GM18511 (cell line): ENCODE data around the gene DOCK1.
"Not testable (repeated sequence)": the region's sequence is repeated elsewhere in the genome, so short reads cannot be mapped to it uniquely, and the experiment has no call there.

Source experiments
- ATAC-seq: cut with Tn5 transposase; IDR thresholded peaks from one replicate; pipeline ENCODE4 v1.9.1; 2021; ENCODE audit warnings: mild to moderate bottlenecking, moderate library complexity; ENCODE audit not compliant: unreplicated experiment

The DOCK1 gene

DNA sequence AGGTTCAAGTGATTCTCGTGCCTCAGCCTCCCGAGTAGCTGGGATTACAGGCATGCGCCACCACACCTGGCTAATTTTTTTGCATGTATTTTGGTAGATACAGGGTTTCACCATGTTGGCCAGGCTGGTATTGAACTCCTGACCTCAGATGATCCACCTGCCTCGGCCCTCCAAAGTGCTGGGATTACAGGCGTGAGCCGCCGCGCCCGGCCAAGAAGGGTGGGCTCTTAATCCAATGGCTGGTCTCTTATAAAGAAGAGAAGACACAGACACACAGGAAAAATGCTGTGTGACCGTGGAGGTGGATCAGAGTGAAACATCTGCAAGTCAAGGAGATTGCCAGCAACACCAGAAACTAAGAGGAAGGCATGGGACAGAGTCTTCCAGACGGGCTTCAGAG is 394.0 kb downstream of the DOCK1 start:
- ATAC-seq, result not testable (repeated sequence)

DNA sequence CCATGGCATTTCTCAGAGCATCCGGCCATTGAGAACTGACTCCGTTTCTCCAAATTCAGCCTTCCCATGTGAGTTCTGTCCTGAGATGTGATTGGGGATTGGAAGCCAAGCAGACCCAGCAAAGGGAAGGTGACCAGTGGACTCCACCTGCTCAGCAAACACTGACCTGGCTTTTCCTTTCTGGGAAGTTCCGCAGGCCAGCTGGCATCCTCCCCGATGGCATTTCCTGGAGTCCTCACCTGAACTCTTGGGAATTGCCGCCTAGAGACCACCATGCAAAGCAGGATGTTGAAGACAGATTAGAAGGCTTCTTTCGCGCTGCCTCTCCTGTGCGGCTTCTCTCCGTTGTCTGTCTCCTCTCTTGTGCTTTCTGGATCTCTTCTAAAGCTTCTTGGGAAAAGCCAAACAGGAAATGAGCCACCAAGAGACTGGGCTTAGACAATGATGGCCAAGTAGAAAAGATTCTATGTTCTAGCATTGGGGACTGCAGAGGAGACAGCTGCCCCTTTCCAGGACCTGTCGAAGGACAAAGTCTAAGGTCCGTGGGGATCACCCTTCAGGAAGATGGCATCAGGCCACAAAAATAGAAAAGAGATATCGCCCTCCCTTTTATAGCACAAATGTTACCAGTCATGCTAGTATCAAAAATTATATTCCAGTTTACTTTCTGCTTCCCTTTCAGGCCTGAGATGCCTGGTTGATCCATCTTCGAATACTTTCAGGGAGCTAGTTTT is 394.9 kb downstream of the DOCK1 start:
- ATAC-seq, result no peak

DNA sequence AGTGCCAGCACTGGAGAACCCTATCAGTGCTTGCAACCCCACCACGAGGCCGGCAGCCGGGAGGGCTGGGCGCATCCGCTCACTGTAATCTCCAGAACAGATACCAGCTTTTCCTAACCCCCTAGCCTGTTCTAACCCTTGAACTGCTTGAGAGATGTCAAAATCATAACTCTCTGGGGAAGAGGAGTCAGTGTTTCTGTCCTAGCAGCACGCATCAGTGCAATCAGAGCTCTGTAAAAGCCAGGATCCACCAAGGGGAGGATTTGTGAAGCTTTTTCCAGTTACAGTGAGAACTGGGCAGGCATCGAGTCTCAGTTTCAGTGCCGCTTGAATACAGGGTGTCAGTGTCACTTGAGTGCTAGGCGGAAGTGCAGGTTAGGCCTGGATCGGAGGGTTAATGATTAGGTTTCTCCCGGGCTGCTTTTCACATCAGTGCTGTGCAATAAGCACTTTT is 395.7 kb downstream of the DOCK1 start:
- ATAC-seq, result no peak

DNA sequence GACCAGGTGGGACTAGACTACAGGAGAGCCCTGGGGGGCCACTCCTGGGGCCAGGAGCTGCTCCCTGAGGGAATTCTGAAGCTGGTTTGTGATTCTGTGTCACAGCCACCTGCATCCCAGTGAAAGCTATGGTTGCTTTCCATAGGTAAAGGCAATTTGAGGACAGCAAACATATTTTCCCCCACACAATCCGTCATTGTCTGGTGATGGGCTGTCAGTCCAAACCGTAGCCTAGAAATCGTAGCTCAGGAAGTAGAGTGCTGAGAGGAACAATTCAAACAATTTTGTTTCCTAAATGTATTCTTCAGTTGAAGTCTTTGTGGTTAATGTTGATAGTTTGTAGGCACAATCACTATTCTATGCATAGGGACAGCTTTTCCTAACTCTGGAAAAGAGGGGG is 397.1 kb downstream of the DOCK1 start:
- no peak for ATAC-seq

DNA sequence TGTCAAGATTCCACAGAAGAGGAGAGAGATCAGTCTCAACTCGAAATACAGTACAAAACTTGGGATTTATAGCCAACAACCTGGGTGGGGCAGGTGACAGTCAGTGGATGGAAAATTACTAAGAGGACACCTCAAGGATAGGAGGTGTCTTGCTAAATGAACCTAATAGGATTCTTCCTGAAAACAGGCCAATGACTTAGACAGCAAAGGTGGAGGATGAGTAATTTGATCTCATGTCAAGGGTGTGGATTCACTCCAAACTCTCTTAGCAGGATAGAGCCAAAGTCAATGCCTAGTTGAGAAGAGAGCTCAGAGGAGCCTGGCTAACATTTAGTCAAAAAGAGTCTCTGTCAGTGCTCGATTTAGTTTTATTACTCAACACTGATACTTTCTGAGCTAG is 397.9 kb downstream of the DOCK1 start:
- ATAC-seq, result no peak

DNA sequence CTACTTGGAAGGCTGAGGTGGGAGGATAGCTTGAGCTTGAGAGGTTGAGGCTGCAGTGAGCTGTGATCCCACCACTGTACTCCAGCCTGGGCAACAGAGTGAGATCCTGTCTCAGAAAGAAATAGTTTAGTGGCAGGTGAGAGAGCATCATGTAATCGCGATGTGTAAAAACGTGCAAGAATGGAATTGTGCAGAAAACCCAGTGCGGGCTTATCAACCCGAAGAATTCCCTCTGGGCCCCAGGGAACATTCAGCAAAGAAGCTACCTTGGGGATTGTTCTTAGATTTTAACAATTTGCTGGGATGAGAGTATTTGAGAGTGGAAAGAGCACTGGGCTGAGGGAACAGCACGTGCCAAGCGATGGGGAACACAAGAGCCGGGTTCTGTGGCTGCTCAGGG is 398.5 kb downstream of the DOCK1 start:
- no peak for ATAC-seq

DNA sequence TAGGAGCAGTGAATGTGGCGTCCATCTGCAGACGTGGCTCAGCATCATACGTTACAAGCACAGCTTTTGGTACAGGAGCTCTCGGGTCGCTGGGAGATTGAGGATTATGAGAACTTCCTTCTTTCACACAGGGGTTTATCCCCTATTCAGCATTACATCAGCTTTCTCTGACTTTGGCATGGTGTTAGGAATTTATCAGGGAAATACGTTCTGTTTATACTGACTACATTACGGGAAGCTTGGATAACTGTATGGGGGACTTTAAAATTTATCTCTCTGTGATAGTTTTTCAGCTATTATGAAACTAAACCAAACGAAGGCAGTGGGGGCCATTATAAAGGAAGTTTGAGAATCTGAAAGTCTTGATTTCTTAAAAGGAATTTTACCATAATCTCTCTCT is 401.3 kb downstream of the DOCK1 start:
- ATAC-seq, result no peak

DNA sequence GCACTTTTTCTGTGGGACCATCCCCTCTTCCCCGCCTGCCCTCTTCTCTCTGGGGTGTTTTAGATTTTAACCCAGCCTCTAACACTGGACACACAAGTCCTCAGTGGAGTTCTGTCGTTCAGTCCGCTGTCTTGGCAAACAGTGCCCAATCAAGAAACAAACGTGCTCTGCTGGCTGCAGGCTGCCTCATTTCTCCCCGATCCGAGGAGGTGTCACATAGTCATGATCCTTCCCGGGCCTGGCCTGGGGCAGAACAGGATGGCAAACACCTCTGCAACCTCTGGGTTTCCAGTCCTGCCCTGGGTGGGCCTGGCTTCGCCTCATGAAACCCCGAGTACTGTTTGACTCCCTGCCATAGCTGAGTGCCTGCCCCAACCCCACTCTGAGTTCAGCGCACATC is 402.1 kb downstream of the DOCK1 start:
- no peak for ATAC-seq

DNA sequence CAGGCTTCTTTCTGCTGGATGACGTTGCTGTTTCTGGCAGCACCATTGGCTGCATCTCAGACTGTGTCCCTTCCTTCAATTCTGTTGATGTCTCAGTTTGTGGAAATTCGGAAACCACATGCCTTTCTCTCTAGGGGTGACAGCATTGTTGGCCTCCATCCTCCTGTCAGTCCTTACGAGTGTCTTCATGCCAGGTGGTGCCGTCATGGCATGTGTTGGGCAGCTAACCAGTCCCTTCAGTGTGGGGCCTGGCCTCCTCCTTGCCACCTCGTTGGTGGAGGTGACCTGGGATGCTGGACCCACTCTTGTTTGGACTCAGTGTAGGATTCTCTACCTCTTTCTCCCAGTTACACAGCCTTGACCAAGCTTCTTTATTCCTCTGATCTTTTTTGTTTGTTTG is 402.8 kb downstream of the DOCK1 start:
- no peak for ATAC-seq

DNA sequence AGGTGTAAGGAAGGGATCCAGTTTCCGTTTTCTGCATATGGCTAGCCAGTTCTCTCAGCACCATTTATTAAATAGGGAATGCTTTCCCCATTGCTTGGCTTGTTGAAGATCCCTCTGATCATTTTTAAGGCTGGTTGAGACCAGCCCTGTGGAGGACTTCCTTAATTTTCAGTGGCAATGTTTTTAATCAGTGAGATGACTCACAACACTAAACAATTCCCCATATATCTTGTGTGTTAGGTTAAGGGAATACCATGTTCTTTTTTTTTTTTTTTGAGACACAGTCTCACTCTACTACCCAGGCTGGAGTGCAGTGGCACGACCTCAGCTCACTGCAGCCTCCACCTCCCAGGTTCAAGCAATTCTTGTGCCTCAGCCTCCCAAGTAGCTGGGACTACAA is 404.4 kb downstream of the DOCK1 start:
- not testable (repeated sequence) for ATAC-seq

DNA sequence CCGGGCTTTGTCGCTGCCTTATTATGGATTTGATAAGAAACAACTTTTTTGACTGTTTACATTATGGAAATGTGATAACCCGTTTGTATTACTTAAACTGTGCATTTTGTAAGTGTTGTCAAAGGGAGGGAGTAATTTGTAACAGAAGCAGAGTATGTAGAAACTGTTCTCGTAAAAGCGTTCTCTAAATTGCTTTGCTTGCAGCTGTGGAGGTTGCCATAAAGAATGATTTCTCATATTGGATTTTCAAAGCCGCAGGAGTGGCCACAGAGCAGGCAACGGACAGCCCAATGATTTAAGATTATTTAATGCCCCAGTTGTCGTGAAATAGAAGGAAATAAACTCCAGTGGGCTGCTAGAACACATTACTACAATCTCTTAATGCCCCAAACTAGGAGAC is 405.2 kb downstream of the DOCK1 start:
- no peak for ATAC-seq

DNA sequence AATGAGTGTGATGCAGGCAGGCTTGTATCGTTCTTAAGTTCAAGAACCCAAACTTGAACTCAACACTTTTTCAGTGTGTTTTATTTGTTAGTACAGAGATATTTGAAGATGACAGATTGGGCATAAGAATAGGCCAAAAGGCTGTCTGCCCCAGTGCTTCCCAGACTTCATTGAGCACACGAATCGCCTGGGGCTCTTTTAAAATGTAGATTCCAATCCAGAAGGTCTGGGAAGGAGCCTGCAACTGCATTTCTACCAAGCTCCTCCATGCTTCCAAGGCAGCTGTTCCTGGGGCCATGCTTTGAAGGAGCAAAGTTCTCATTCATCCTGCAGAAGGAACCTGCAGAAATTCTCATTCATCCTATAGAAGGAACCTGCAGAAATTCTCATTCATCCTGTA is 405.7 kb downstream of the DOCK1 start:
- ATAC-seq, result no peak

DNA sequence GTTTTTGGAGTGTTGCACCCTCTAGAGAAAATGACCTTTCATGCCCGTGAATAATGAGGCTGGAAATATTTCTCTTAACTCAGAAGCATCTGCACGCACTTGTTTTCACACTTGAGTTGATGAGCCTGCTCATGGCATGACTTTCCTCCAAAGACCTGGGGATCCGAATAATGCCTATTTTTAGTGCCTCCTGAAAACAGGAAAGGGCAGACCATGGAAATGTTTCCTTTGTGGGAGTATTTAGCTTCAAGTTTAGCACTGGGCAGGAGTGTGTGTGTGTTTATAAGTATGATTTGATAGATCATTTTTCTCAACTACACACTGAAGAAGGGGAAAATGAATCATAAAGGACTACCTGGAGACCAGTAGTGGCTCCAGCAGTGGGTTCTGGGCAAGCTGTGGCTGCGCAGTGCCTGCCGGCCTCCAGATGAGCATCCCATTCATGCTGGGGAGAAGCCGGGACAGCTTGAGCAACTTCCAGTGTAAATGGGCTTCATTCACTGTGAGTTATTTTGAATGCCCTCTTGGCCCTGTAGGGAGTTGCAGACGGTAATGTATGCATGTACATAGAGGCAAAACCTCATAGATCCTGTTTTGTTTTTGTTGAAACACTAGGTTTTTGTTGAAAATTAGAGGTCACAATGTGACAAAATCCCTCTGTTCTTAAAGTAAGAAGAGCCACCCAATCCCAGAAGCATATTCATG is 408.9 kb downstream of the DOCK1 start:
- no peak for ATAC-seq

DNA sequence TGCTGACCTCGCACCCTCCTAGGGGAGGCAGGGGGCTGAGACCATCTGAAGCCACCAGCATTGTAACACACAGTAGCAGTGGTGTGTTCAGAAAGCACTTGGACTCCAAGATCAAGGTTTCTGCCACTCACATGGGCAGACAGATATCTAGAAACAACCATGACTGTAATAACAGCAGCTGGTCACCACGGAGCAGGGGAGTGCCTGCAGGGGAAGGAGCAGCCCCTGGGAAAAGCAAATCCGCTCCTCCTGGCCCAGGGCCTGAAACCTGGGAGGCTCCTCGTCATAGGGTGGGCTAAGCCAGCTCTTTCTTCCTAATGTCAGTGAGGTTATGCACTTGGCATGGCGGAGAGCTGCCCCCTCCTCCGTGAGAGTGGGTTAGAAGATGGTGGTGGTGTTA is 409.6 kb downstream of the DOCK1 start:
- no peak for ATAC-seq

DNA sequence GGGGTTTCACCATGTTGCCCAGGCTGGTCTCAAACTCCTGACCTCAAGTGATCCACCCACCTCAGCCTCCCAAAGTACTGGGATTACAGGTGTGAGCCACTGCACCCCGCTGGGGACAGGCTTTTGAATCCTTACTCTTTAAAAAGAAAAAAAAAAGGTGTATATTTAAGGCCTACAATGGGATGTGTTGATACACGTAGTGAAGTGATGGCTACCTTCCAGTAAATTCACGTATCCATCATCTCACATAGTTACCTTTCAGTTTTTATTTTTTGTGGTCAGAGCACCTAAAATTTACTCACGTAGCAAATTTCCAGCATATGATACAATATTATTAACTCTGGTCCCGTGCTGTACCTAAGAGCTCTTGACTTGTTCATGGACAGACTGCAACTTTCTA is 410.7 kb downstream of the DOCK1 start:
- no peak for ATAC-seq

DNA sequence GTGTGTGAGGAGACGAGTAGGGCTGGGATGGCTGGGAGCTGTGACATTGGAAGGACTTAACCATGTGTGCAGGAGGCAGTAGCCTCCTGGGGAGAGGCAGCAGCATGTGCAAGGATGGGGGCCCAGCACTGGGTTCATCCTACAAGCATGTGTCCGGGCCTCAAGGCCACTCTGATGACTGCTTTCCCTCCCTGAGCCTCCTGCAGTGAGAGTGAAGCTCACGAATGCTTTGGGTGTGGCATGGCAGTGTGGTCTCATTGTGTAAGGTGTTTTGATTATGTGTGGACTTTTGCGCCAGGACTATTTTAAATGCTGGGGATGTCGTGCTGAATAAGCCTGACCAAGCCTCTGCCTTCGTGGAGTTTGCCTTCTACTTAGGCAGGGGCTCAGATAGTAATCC is 413.2 kb downstream of the DOCK1 start:
- ATAC-seq, result no peak

DNA sequence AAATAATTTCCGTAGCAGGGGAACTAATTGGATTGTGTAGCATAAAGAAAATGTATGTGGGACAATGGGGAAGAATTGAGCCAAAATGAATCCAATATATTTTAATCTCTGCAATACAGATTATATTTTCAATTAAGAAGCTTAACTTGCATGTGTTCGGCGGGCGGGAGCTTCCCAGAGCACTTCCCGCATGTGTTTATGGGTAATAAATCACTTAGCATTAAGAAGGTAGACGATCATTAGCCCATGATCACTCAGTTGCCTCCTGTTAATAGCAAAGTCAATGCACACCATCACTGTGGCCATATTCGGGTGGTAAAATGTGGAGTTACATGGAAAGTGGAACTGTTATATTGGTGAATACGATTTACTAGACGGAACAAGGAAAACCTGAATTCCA is 414.0 kb downstream of the DOCK1 start:
- no peak for ATAC-seq

DNA sequence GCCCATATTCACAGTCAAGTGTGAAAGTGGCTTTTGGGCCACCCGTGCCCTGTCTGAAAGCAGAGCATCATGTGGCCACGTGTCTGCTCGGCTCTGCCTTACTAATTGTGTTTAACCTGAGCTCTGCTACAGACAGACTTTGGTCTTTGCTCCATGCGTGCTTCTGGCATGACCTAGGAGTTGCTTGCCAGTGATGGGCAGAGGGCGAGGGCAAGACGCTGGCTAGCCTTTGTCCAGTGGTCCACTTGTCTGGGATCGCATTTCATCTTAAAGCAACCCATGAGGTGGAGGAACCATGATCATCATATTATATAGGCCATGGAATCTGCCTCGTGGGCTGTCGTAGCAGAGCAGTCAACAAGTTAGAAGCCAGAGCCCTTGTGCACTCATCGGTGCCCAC is 414.5 kb downstream of the DOCK1 start:
- no peak for ATAC-seq

DNA sequence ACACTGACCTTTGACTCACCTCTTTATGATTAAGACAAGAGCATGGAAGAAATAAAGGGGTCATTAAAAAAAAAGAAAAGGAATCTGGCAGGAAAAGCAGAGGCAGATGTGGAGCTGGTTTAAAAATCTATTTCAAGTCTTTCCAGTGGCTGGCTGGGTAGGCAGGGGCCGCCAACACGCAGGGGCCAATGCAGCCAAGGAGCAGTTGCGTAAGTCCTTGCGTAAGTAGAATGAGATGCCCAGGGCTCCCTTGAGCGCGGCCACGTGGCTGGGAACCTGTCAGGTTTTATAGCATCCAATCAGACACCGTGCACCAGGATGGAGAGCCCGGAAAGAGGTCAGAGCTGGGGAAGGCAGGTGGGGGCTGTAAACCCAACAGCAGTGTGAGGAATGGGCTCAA is 414.9 kb downstream of the DOCK1 start:
- ATAC-seq, result no peak

DNA sequence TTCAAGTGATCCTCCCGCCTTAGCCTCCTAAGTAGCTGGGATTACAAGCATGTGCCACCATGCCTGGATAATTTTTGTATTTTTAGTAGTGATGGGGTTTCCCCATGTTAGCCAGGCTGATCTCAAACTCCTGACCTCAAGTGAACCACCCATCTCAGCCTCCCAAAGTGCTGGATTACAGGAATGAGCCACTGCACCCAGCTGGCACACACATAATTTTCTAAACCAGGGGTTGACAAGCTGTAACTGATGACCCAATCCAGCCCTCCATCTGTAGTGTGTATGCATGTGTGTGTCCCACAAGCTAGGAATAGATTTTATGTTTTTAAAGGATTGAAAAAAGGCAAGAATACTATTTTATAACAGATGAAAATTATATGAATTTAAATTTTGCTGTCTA is 417.1 kb downstream of the DOCK1 start:
- no peak for ATAC-seq

DNA sequence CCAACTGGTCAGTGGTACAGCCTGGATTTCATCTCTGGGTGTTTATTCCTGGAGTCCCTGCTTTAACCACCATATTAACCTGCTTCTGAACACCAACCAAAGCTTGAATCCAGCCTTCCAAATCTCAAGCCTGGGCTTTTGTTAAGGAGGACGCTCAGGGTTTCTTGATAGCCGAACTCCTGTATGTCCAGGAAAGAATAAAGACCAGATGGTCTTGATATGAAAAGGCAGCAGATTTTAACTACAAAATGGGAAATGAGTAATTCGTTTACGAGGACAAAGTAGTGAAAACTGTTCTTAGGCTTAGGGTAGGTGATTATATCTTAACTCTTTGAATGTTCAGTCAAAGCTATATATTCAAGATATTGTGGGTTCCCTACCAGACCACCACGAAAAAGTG is 420.3 kb downstream of the DOCK1 start:
- ATAC-seq, result no peak

DNA sequence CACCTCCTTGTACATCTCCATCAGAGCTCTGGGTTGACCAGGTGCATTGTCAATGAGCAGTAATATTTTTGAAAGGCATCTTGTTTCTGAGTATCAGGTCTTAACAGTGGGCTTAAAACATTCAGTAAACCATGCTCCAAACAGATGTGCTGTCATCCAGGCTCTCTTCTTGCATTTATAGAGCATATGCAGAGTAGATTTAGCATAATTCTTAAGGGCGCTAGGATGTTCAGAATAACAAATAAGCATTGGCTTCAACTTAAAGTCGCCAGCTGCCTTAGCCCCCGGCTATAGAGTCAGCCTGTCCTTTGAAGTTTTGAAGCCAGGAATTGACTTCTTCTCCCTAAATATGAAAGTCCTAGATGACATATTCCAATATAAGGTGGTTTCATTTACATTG is 421.7 kb downstream of the DOCK1 start:
- ATAC-seq, result no peak

DNA sequence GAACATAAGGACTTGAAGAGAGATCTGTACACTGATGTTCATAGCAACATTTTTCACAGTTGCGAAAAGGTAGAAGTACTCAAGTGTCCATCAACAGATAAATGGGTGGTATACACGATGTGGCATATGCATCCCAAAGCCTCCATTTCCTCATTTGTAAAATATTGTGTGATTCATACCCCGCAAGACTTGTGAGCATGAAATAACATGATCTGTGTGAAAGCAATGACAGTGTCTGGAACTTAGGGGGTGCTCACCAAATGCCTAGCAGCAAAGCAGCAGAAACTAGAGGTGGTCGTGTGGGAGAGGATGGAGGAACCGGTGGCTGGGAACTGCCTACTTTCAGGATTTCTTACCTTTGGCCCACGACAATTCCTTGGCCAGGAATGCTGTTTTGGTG is 426.5 kb downstream of the DOCK1 start:
- ATAC-seq, result no peak
